ENCODE measurements around the gene PCDHGA4. TPM values are rescaled to one million over a fixed set of nuclear protein-coding genes. Genes with fewer than 3 reads are reported as not detected.

The PCDHGA4 gene
- total and polyA plus RNA-seq, 2 donors from 2014 or later: 0.13 to 3.9 TPM

DNA sequence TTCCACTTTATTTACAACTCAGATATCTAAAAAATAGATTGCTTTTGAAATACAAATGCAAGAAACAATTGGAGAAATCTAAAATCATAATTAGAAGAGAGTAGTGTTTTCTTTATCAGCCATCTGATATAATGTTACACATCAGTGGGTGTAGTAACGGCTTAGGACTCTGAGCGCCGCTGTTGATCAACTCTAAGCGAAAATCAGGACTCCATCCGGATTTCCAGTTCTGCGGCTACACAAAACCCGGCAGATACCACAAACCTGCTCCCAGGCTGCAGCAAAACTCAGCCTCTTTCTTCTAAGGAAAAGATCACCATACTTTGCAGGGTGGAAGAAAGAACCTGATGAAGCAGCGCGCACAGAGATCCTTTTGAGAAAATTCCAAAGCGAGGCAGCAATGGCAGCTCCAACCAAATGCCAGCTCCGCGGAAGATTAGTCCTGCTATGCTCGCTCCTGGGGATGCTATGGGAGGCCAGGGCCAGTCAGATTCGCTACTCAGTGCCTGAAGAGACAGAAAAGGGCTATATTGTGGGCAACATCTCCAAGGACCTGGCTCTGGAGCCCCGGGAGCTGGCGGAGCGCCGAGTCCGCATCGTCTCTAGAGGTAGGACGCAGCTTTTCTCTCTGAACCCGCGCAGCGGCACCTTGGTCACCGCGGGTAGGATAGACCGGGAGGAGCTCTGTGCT is 47.9 kb downstream of the PCDHGA4 start, which contains the start of gene PCDHGA9:
TSS of gene PCDHGA9 (plus strand) at position 226 of the 691 bp plus-strand sequence. CDS start at position 401, 175 bp downstream.
- intact Hi-C loops (cut with DNase I): no loop called here
- H3K27ac ChIP-seq (ENCODE audit: low read depth in 2 of 2, low read length in 2 of 2): no peak within 1 kb of the TSS
- DNase-seq (peak in 2 of 5 donors; percentile 35 to 38), FAIRE-seq (no peak)
- peaks cover 3 to 59% (median 23%) of the 10 kb centered on the region in 3 donors for H3K9me3 ChIP-seq (ENCODE audit: control insufficient read depth in 2 of 3, insufficient read depth in 1 of 3, low read length in 3 of 3)
- TF ChIP-seq, protein P1, sequence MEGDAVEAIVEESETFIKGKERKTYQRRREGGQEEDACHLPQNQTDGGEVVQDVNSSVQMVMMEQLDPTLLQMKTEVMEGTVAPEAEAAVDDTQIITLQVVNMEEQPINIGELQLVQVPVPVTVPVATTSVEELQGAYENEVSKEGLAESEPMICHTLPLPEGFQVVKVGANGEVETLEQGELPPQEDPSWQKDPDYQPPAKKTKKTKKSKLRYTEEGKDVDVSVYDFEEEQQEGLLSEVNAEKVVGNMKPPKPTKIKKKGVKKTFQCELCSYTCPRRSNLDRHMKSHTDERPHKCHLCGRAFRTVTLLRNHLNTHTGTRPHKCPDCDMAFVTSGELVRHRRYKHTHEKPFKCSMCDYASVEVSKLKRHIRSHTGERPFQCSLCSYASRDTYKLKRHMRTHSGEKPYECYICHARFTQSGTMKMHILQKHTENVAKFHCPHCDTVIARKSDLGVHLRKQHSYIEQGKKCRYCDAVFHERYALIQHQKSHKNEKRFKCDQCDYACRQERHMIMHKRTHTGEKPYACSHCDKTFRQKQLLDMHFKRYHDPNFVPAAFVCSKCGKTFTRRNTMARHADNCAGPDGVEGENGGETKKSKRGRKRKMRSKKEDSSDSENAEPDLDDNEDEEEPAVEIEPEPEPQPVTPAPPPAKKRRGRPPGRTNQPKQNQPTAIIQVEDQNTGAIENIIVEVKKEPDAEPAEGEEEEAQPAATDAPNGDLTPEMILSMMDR (IDR thresholded peaks at IDR 0.05; ENCODE audit: borderline replicate concordance, extremely low read depth, insufficient read depth): peak; percentile 8
- H3K36me3 ChIP-seq (ENCODE audit: control insufficient read depth in 2 of 3, insufficient read depth in 3 of 3, low read length in 3 of 3): no peaks in the 10 kb centered on the region
- H3K27me3 ChIP-seq (ENCODE audit: control insufficient read depth, insufficient read depth, low read length): no peaks in the 10 kb centered on the region
- H3K4me3 ChIP-seq (ENCODE audit: low read length in 3 of 3): peak within 1 kb of the TSS in 2 of 3 donors; percentile 49 to 57
- H3K9ac ChIP-seq (ENCODE audit: low read length in 3 of 3): no peak within 1 kb of the TSS
- no peaks in the 10 kb centered on the region for H3K4me1 ChIP-seq (ENCODE audit: control insufficient read depth in 2 of 3, insufficient read depth in 2 of 3, low read depth in 1 of 3, low read length in 3 of 3)

DNA sequence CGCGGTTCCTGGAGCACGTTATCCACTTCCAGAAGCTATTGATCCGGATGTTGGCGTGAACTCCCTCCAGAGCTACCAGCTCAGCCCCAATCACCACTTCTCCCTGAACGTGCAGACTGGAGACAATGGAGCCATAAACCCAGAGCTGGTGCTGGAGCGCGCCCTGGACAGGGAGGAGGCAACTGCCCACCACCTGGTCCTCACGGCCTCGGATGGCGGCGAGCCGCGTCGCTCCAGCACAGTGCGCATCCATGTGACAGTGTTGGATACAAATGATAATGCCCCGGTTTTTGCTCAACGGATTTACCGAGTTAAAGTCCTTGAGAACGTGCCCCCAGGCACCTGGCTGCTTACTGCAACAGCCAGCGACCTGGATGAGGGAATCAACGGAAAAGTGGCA is 48.6 kb downstream of the PCDHGA4 start:
- Histone ChIP-seq H3K27me3 (ENCODE audit: control insufficient read depth, insufficient read depth, low read length) (no peaks in the 10 kb centered on the region), H3K27ac (ENCODE audit: low read depth in 2 of 2, low read length in 2 of 2) (no peak overlapping the region), H3K4me1 (ENCODE audit: control insufficient read depth in 2 of 3, insufficient read depth in 2 of 3, low read depth in 1 of 3, low read length in 3 of 3) (no peaks in the 10 kb centered on the region), H3K9me3 (ENCODE audit: control insufficient read depth in 2 of 3, insufficient read depth in 1 of 3, low read length in 3 of 3) (peaks cover 3 to 59% (median 23%) of the 10 kb centered on the region in 3 donors), H3K4me3 (ENCODE audit: low read length in 3 of 3) (peak overlapping the region in 2 of 3 donors; percentile 16 to 57), H3K36me3 (ENCODE audit: control insufficient read depth in 2 of 3, insufficient read depth in 3 of 3, low read length in 3 of 3) (no peaks in the 10 kb centered on the region), H3K9ac (ENCODE audit: low read length in 3 of 3) (no peak overlapping the region)
- intact Hi-C loops (cut with DNase I): no loop called here
- FAIRE-seq: no peak
- TF ChIP-seq, protein P1 (IDR thresholded peaks at IDR 0.05; ENCODE audit: borderline replicate concordance, extremely low read depth, insufficient read depth): no peak
- no peak for DNase-seq

Other genes starting within 250 kb of the PCDHGA4 start
Only the 30 nearest of the 36 such genes appear.
- 2.4 TPM for gene PCDHB9, start 167.9 kb upstream of the PCDHGA4 start, total RNA-seq
- gene PCDHB9, start 167.9 kb upstream of the PCDHGA4 start, polyA plus RNA-seq (ENCODE audit: insufficient read depth, low read depth, low replicate concordance): 0.47 TPM
- 2.3 TPM for gene PCDHB10, start 162.7 kb upstream of the PCDHGA4 start, total RNA-seq
- 0.73 TPM for gene PCDHB10, start 162.7 kb upstream of the PCDHGA4 start, polyA plus RNA-seq (ENCODE audit: insufficient read depth, low read depth, low replicate concordance)
- gene PCDHB11, start 155.4 kb upstream of the PCDHGA4 start, total RNA-seq: 4.3 TPM
- gene PCDHB11, start 155.4 kb upstream of the PCDHGA4 start, polyA plus RNA-seq (ENCODE audit: insufficient read depth, low read depth, low replicate concordance): 0.47 TPM
- gene PCDHB12, start 146.3 kb upstream of the PCDHGA4 start, total RNA-seq: 2.5 TPM
- gene PCDHB12, start 146.3 kb upstream of the PCDHGA4 start, polyA plus RNA-seq (ENCODE audit: insufficient read depth, low read depth, low replicate concordance): 0.77 TPM
- gene PCDHB13, start 141.1 kb upstream of the PCDHGA4 start, total RNA-seq: 5.9 TPM
- gene PCDHB13, start 141.1 kb upstream of the PCDHGA4 start, polyA plus RNA-seq (ENCODE audit: insufficient read depth, low read depth, low replicate concordance): 0.86 TPM
- gene PCDHB14, start 131.7 kb upstream of the PCDHGA4 start, total RNA-seq: 6.2 TPM
- 2.0 TPM for gene PCDHB14, start 131.7 kb upstream of the PCDHGA4 start, polyA plus RNA-seq (ENCODE audit: insufficient read depth, low read depth, low replicate concordance)
- 6.0 TPM for gene PCDHB15, start 109.6 kb upstream of the PCDHGA4 start, total RNA-seq
- gene PCDHB15, start 109.6 kb upstream of the PCDHGA4 start, polyA plus RNA-seq (ENCODE audit: insufficient read depth, low read depth, low replicate concordance): 1.8 TPM
- gene SLC25A2, start 51.0 kb upstream of the PCDHGA4 start, total RNA-seq: 0.94 TPM
- not detected for gene SLC25A2, start 51.0 kb upstream of the PCDHGA4 start, polyA plus RNA-seq (ENCODE audit: insufficient read depth, low read depth, low replicate concordance)
- 73.5 TPM for gene TAF7, start 34.2 kb upstream of the PCDHGA4 start, total RNA-seq
- gene TAF7, start 34.2 kb upstream of the PCDHGA4 start, polyA plus RNA-seq (ENCODE audit: insufficient read depth, low read depth, low replicate concordance): 71.3 TPM
- gene PCDHGA1, start 24.5 kb upstream of the PCDHGA4 start, total RNA-seq: 0.69 TPM
- 0.19 TPM for gene PCDHGA1, start 24.5 kb upstream of the PCDHGA4 start, polyA plus RNA-seq (ENCODE audit: insufficient read depth, low read depth, low replicate concordance)
- gene PCDHGA2, start 16.3 kb upstream of the PCDHGA4 start, total RNA-seq: 4.7 TPM
- 0.73 TPM for gene PCDHGA2, start 16.3 kb upstream of the PCDHGA4 start, polyA plus RNA-seq (ENCODE audit: insufficient read depth, low read depth, low replicate concordance)
- gene PCDHGA3, start 11.2 kb upstream of the PCDHGA4 start, total RNA-seq: 4.0 TPM
- 0.22 TPM for gene PCDHGA3, start 11.2 kb upstream of the PCDHGA4 start, polyA plus RNA-seq (ENCODE audit: insufficient read depth, low read depth, low replicate concordance)
- gene PCDHGB1, start 4.9 kb upstream of the PCDHGA4 start, total RNA-seq: 2.9 TPM
- 0.37 TPM for gene PCDHGB1, start 4.9 kb upstream of the PCDHGA4 start, polyA plus RNA-seq (ENCODE audit: insufficient read depth, low read depth, low replicate concordance)
- 4.0 TPM for gene PCDHGB2, start 5.0 kb downstream of the PCDHGA4 start, total RNA-seq
- gene PCDHGB2, start 5.0 kb downstream of the PCDHGA4 start, polyA plus RNA-seq (ENCODE audit: insufficient read depth, low read depth, low replicate concordance): not detected
- gene PCDHGA5, start 9.1 kb downstream of the PCDHGA4 start, total RNA-seq: 2.8 TPM
- gene PCDHGA5, start 9.1 kb downstream of the PCDHGA4 start, polyA plus RNA-seq (ENCODE audit: insufficient read depth, low read depth, low replicate concordance): not detected
- gene PCDHGB3, start 15.2 kb downstream of the PCDHGA4 start, total RNA-seq: 4.4 TPM
- gene PCDHGB3, start 15.2 kb downstream of the PCDHGA4 start, polyA plus RNA-seq (ENCODE audit: insufficient read depth, low read depth, low replicate concordance): 0.15 TPM
- gene PCDHGA6, start 18.9 kb downstream of the PCDHGA4 start, total RNA-seq: 7.2 TPM
- 0.34 TPM for gene PCDHGA6, start 18.9 kb downstream of the PCDHGA4 start, polyA plus RNA-seq (ENCODE audit: insufficient read depth, low read depth, low replicate concordance)
- gene PCDHGA7, start 27.7 kb downstream of the PCDHGA4 start, total RNA-seq: 4.1 TPM
- gene PCDHGA7, start 27.7 kb downstream of the PCDHGA4 start, polyA plus RNA-seq (ENCODE audit: insufficient read depth, low read depth, low replicate concordance): 0.49 TPM
- 6.1 TPM for gene PCDHGB4, start 32.7 kb downstream of the PCDHGA4 start, total RNA-seq
- gene PCDHGB4, start 32.7 kb downstream of the PCDHGA4 start, polyA plus RNA-seq (ENCODE audit: insufficient read depth, low read depth, low replicate concordance): 1.0 TPM
- gene PCDHGA8, start 37.6 kb downstream of the PCDHGA4 start, total RNA-seq: 1.8 TPM
- gene PCDHGA8, start 37.6 kb downstream of the PCDHGA4 start, polyA plus RNA-seq (ENCODE audit: insufficient read depth, low read depth, low replicate concordance): 0.09 TPM
- 12.3 TPM for gene PCDHGB5, start 42.9 kb downstream of the PCDHGA4 start, total RNA-seq
- gene PCDHGB5, start 42.9 kb downstream of the PCDHGA4 start, polyA plus RNA-seq (ENCODE audit: insufficient read depth, low read depth, low replicate concordance): 0.82 TPM
- 7.6 TPM for gene PCDHGA9, start 47.8 kb downstream of the PCDHGA4 start, total RNA-seq
- 0.54 TPM for gene PCDHGA9, start 47.8 kb downstream of the PCDHGA4 start, polyA plus RNA-seq (ENCODE audit: insufficient read depth, low read depth, low replicate concordance)
- gene PCDHGB6, start 53.0 kb downstream of the PCDHGA4 start, total RNA-seq: 7.5 TPM
- gene PCDHGB6, start 53.0 kb downstream of the PCDHGA4 start, polyA plus RNA-seq (ENCODE audit: insufficient read depth, low read depth, low replicate concordance): 0.22 TPM
- 5.1 TPM for gene PCDHGA10, start 58.0 kb downstream of the PCDHGA4 start, total RNA-seq
- 0.47 TPM for gene PCDHGA10, start 58.0 kb downstream of the PCDHGA4 start, polyA plus RNA-seq (ENCODE audit: insufficient read depth, low read depth, low replicate concordance)
- gene PCDHGB7, start 62.7 kb downstream of the PCDHGA4 start, total RNA-seq: 15.1 TPM
- 1.0 TPM for gene PCDHGB7, start 62.7 kb downstream of the PCDHGA4 start, polyA plus RNA-seq (ENCODE audit: insufficient read depth, low read depth, low replicate concordance)
- gene PCDHGA11, start 66.0 kb downstream of the PCDHGA4 start, total RNA-seq: 3.6 TPM
- 0.37 TPM for gene PCDHGA11, start 66.0 kb downstream of the PCDHGA4 start, polyA plus RNA-seq (ENCODE audit: insufficient read depth, low read depth, low replicate concordance)
- 4.0 TPM for gene PCDHGA12, start 75.5 kb downstream of the PCDHGA4 start, total RNA-seq
- gene PCDHGA12, start 75.5 kb downstream of the PCDHGA4 start, polyA plus RNA-seq (ENCODE audit: insufficient read depth, low read depth, low replicate concordance): 0.24 TPM
- gene PCDHGC3, start 120.9 kb downstream of the PCDHGA4 start, total RNA-seq: 51.5 TPM
- 41.0 TPM for gene PCDHGC3, start 120.9 kb downstream of the PCDHGA4 start, polyA plus RNA-seq (ENCODE audit: insufficient read depth, low read depth, low replicate concordance)
- gene PCDHGC4, start 130.0 kb downstream of the PCDHGA4 start, total RNA-seq: 1.5 TPM
- gene PCDHGC4, start 130.0 kb downstream of the PCDHGA4 start, polyA plus RNA-seq (ENCODE audit: insufficient read depth, low read depth, low replicate concordance): not detected
- gene PCDHGC5, start 134.1 kb downstream of the PCDHGA4 start, total RNA-seq: 1.4 TPM
- gene PCDHGC5, start 134.1 kb downstream of the PCDHGA4 start, polyA plus RNA-seq (ENCODE audit: insufficient read depth, low read depth, low replicate concordance): not detected

Data from kidney (tissue), 14 donors.